Esophagus squamous epithelium (tissue), 4 donors: ENCODE results near the gene IPO7.

Experiments used
- CTCF ChIP-seq, 6 experiments: fragments of 450-650 bp in 4 of 6; fragments of 200-600 bp in 2 of 6; sonication (generic) in 2 of 6; IDR thresholded peaks; one replicate each; pipeline ENCODE4 v1.5.1; 2016 to 2019; ENCODE audit warnings: antibody characterized with exemption in 6 of 6, mild to moderate bottlenecking in 4 of 6, moderate library complexity in 4 of 6
- POLR2A ChIP-seq, 4 donors: fragments of 450-650 bp; IDR thresholded peaks; one replicate each; pipeline ENCODE4 v1.6.1; 2017; ENCODE audit warnings: antibody characterized with exemption in 4 of 4, mild to moderate bottlenecking in 4 of 4, moderate library complexity in 3 of 4

- TF ChIP-seq CTCF (IDR thresholded peaks at IDR 0.05): no peak
- TF ChIP-seq POLR2A (IDR thresholded peaks at IDR 0.05): no peak
Measured at GRCh38 chr11:9479899-9480298, 95.4 kb downstream of the IPO7 start.
